IMR-90 (cell line): ENCODE measurements around the gene TMEM100. TPM values are rescaled to one million over a fixed set of nuclear protein-coding genes. Genes with fewer than 3 reads are reported as not detected.

Experiments used
- ATAC-seq: fragments of 200-7000 bp; cut with Tn5 transposase; 2 replicates; pipeline ENCODE4 v1.9.1; 2020; ENCODE audit warnings: low read depth, mild to moderate bottlenecking, moderate library complexity
- BruUV-seq: library from RNA; stranded (reverse); fragments of 400-500 nt; replicated peaks from 2 replicates; lab custom pipeline; 2021; lab: Mats Ljungman, UMichigan
- CTCF ChIA-PET: fragments of 300-600 bp; formaldehyde crosslinking; extraction: SDS; loops from one replicate; lab custom pipeline; 2021; ENCODE audit warnings: antibody characterized with exemption; lab: Yijun Ruan, JAX
- POLR2A ChIA-PET: fragments of 300-600 bp; sonication (Branson Sonifier 250); formaldehyde crosslinking; loops from one replicate; lab custom pipeline; 2022; ENCODE audit warnings: antibody characterized with exemption; ENCODE audit not compliant: unreplicated experiment; lab: Charles Lee
- DNase-seq: peaks from one replicate; pipeline ENCODE4 v3.0.0; 2013
- H2AFZ ChIP-seq: replicated peaks from 2 replicates; pipeline ENCODE3; 2013; ENCODE audit warnings: low read length, mild to moderate bottlenecking; ENCODE audit not compliant: poor library complexity
- H2AK5ac ChIP-seq: 2 replicates; pipeline ENCODE4 v1.6.1; 2013; ENCODE audit warnings: low read depth, low read length, inconsistent platforms
- H2AK9ac ChIP-seq: replicated peaks from 2 replicates; pipeline ENCODE3; 2013; ENCODE audit warnings: mild to moderate bottlenecking, low read depth, low read length, moderate library complexity; ENCODE audit not compliant: poor library complexity
- H2BK120ac ChIP-seq: 2 replicates; pipeline ENCODE4 v1.6.1; 2013; ENCODE audit warnings: low read depth, low read length, inconsistent platforms
- H2BK15ac ChIP-seq: 3 replicates; pipeline ENCODE4 v1.6.1; 2013; ENCODE audit warnings: low read depth, low read length, inconsistent platforms
- H2BK20ac ChIP-seq: 2 replicates; pipeline ENCODE4 v1.6.1; 2013; ENCODE audit warnings: low read depth, mild to moderate bottlenecking, inconsistent platforms, low read length, moderate library complexity
- H2BK5ac ChIP-seq: 2 replicates; pipeline ENCODE4 v1.6.1; 2013; ENCODE audit warnings: mild to moderate bottlenecking, low read depth, low read length, inconsistent platforms; ENCODE audit not compliant: poor library complexity, severe bottlenecking
- H3K14ac ChIP-seq: replicated peaks from 2 replicates; pipeline ENCODE4 v1.6.1; 2013; ENCODE audit warnings: low read depth, low read length, inconsistent platforms
- H3K18ac ChIP-seq: 2 replicates; pipeline ENCODE4 v1.6.1; 2013; ENCODE audit warnings: low read depth, low read length, control low read depth
- H3K23ac ChIP-seq: 2 replicates; pipeline ENCODE4 v1.6.1; 2013; ENCODE audit warnings: low read depth, low read length, inconsistent platforms
- H3K27ac ChIP-seq: 2 replicates; pipeline ENCODE4 v1.5.1; 2013; ENCODE audit warnings: mild to moderate bottlenecking, control low read depth, low read length; ENCODE audit not compliant: insufficient read depth
- H3K27me3 ChIP-seq: 2 replicates; pipeline ENCODE4 v1.6.1; 2013; ENCODE audit warnings: low read length; ENCODE audit not compliant: control insufficient read depth, insufficient read depth
- H3K36me3 ChIP-seq: 2 replicates; pipeline ENCODE4 v1.6.1; 2013; ENCODE audit warnings: low read length, mixed read lengths; ENCODE audit not compliant: control insufficient read depth, insufficient read depth
- H3K4ac ChIP-seq: 2 replicates; pipeline ENCODE4 v1.6.1; 2013; ENCODE audit warnings: low read depth, low read length, inconsistent platforms
- H3K4me1 ChIP-seq: 2 replicates; pipeline ENCODE4 v1.6.1; 2013; ENCODE audit warnings: low read length, mixed read lengths; ENCODE audit not compliant: control insufficient read depth, insufficient read depth
- H3K4me2 ChIP-seq: 2 replicates; pipeline ENCODE4 v1.6.1; 2013; ENCODE audit warnings: low read depth, mild to moderate bottlenecking, control low read depth, low read length, moderate library complexity
- H3K4me3 ChIP-seq: 2 replicates; pipeline ENCODE4 v1.5.1; 2013; ENCODE audit warnings: low read depth, mild to moderate bottlenecking, control low read depth, low read length, moderate library complexity; ENCODE audit not compliant: insufficient read depth
- H3K56ac ChIP-seq: 2 replicates; pipeline ENCODE4 v1.6.1; 2013; ENCODE audit warnings: low read length, inconsistent platforms; ENCODE audit not compliant: insufficient read depth; ENCODE audit errors: extremely low read depth
- H3K79me1 ChIP-seq, 2 experiments: 2 replicates each; pipeline ENCODE4 v1.6.1; 2013; ENCODE audit warnings: low read length in 2 of 2, inconsistent platforms in 1 of 2, low read depth in 1 of 2
- H3K9ac ChIP-seq: 2 replicates; pipeline ENCODE4 v1.6.1; 2013; ENCODE audit warnings: low read depth, low read length, control low read depth
- H3K9me1 ChIP-seq: 2 replicates; pipeline ENCODE4 v1.6.1; 2013; ENCODE audit warnings: low read length, inconsistent platforms; ENCODE audit not compliant: insufficient read depth
- H3K9me3 ChIP-seq: 2 replicates; pipeline ENCODE4 v1.6.1; 2013; ENCODE audit warnings: low read length; ENCODE audit not compliant: control insufficient read depth, insufficient read depth
- H4K20me1 ChIP-seq: 2 replicates; pipeline ENCODE4 v1.6.1; 2013; ENCODE audit warnings: low read length, inconsistent platforms; ENCODE audit not compliant: insufficient read depth
- H4K5ac ChIP-seq: 2 replicates; pipeline ENCODE4 v1.6.1; 2013; ENCODE audit warnings: mild to moderate bottlenecking, low read depth, low read length, control low read depth
- H4K8ac ChIP-seq, 2 experiments: 2 replicates each; pipeline ENCODE4 v1.6.1; 2013; ENCODE audit warnings: low read depth in 2 of 2, low read length in 2 of 2, control low read depth in 1 of 2, inconsistent platforms in 1 of 2
- H4K91ac ChIP-seq: 2 replicates; pipeline ENCODE4 v1.6.1; 2013; ENCODE audit warnings: low read depth, low read length, inconsistent platforms; ENCODE audit not compliant: insufficient read depth
- BHLHE40 ChIP-seq: fragments of 150-350 bp; IDR thresholded peaks from 2 replicates; pipeline ENCODE4 v1.6.1; 2016; ENCODE audit warnings: mild to moderate bottlenecking, low read depth, low read length
- CEBPB ChIP-seq: IDR thresholded peaks from 2 replicates; pipeline ENCODE4 v1.6.1; 2012; ENCODE audit warnings: low read depth, low read length, improper control_type of control experiment
- ELK1 ChIP-seq: fragments of 150-350 bp; IDR thresholded peaks from 2 replicates; pipeline ENCODE4 v1.6.1; 2016; ENCODE audit warnings: low read depth, mild to moderate bottlenecking, low read length, moderate library complexity, borderline replicate concordance
- FOS ChIP-seq: fragments of 150-350 bp; IDR thresholded peaks from 2 replicates; pipeline ENCODE4 v1.6.1; 2016; ENCODE audit warnings: low read depth, low read length
- MAFK ChIP-seq: IDR thresholded peaks from 2 replicates; pipeline ENCODE4 v1.6.1; 2012; ENCODE audit warnings: low read depth, low read length, improper control_type of control experiment
- MAZ ChIP-seq: IDR thresholded peaks from 2 replicates; pipeline ENCODE4 v1.6.1; 2012; ENCODE audit warnings: low read depth, mild to moderate bottlenecking, low read length, improper control_type of control experiment, moderate library complexity, borderline replicate concordance
- MXI1 ChIP-seq: IDR thresholded peaks from 2 replicates; pipeline ENCODE4 v1.6.1; 2012; ENCODE audit warnings: low read depth, mild to moderate bottlenecking, low read length, moderate library complexity, borderline replicate concordance
- POLR2A ChIP-seq: IDR thresholded peaks from 2 replicates; pipeline ENCODE4 v1.6.1; 2012; ENCODE audit warnings: mild to moderate bottlenecking, low read depth, low read length
- RAD21 ChIP-seq: IDR thresholded peaks from 2 replicates; pipeline ENCODE4 v1.6.1; 2012; ENCODE audit warnings: low read length, improper control_type of control experiment
- RCOR1 ChIP-seq: IDR thresholded peaks from 2 replicates; pipeline ENCODE4 v1.6.1; 2012; ENCODE audit warnings: mild to moderate bottlenecking, low read length, improper control_type of control experiment; ENCODE audit not compliant: insufficient replicate concordance
- USF2 ChIP-seq: fragments of 150-350 bp; IDR thresholded peaks from 2 replicates; pipeline ENCODE4 v1.6.1; 2017; ENCODE audit warnings: mild to moderate bottlenecking, antibody characterized with exemption, low read length, low read depth
- WGBS, 2 experiments: methylation state at CpG; one replicate each; pipeline versions ENCODE4 v1.1.5 to v1.1.7; 2013; ENCODE audit warnings: missing lambda C conversion rate in 2 of 2; ENCODE audit not compliant: insufficient read length in 1 of 2; ENCODE audit errors: extremely low coverage in 2 of 2; 5-methylcytosine and 5-hydroxymethylcytosine counted together
- dilution Hi-C: fragments of 300-500 bp; cut with HindIII; formaldehyde crosslinking; loops from one replicate; pipeline ENCODE4 v1.14.3; 2018; ENCODE audit warnings: low sequenced_read_pairs; ENCODE audit not compliant: unreplicated experiment
- in situ Hi-C: fragments of 300-500 bp; cut with MboI; formaldehyde crosslinking; loops from 3 replicates; pipeline ENCODE4 v1.14.3; 2019; ENCODE audit warnings: low sequenced_read_pairs, inconsistent platforms, mixed read lengths
- intact Hi-C: fragments of 100-400 bp; cut with micrococcal nuclease; formaldehyde crosslinking; loops from 2 replicates; pipeline ENCODE4 v1.10.0; 2022
- polyA plus RNA-seq, 3 experiments: library from polyadenylated mRNA; depleted of rRNA; stranded (reverse); fragments of >200 nt; gene quantifications; 2 replicates each; pipeline ENCODE4 v1.2.3, GENCODE V29; 2012; ENCODE audit warnings: low replicate concordance in 1 of 3
- total RNA-seq: library from RNA; depleted of rRNA; stranded (reverse); fragments of >200 nt; gene quantifications from 2 replicates; pipeline ENCODE4 v1.2.3, GENCODE V29; 2012
- TF ChIP-seq, protein P1 (sequence below): conservative IDR thresholded peaks from 2 replicates; pipeline ENCODE4 v1.5.1; 2012; ENCODE audit warnings: mild to moderate bottlenecking, low read depth, low read length, improper control_type of control experiment

The TMEM100 gene
- total and polyA plus RNA-seq, 2 of the 4 experiments (the other 2 are of a cell fraction), result 0.21 to 0.36 TPM

GRCh38 chr17:55699181-55699860 is 23.3 kb downstream of the TMEM100 start:
- DNase-seq (no peak), ATAC-seq (no peak)
- no CpG with 5 or more reads among the region's 8 CpGs for WGBS, 2 experiments
- H2BK5ac ChIP-seq, result no peak overlapping the region
- H3K56ac ChIP-seq, result no peak overlapping the region
- no peak overlapping the region for H3K23ac ChIP-seq
- H3K18ac ChIP-seq, result no peak overlapping the region
- no peaks in the 10 kb centered on the region for H3K79me1 ChIP-seq
- ChIA-PET CTCF (no interaction called here), POLR2A (no interaction called here)
- no peak overlapping the region for H3K4me3 ChIP-seq
- H3K27me3 ChIP-seq, result no peaks in the 10 kb centered on the region; the same call in none of the 2 replicates
- H4K8ac ChIP-seq, result no peak overlapping the region
- BruUV-seq, result no TSS peak
- no peak for TF ChIP-seq POLR2A
- TF ChIP-seq FOS, result no peak
- TF ChIP-seq MAZ, result no peak
- TF ChIP-seq ELK1, result no peak
- TF ChIP-seq CEBPB, result no peak
- no peak for TF ChIP-seq MAFK
- TF ChIP-seq BHLHE40, result no peak
- TF ChIP-seq MXI1, result no peak
- TF ChIP-seq, protein P1, sequence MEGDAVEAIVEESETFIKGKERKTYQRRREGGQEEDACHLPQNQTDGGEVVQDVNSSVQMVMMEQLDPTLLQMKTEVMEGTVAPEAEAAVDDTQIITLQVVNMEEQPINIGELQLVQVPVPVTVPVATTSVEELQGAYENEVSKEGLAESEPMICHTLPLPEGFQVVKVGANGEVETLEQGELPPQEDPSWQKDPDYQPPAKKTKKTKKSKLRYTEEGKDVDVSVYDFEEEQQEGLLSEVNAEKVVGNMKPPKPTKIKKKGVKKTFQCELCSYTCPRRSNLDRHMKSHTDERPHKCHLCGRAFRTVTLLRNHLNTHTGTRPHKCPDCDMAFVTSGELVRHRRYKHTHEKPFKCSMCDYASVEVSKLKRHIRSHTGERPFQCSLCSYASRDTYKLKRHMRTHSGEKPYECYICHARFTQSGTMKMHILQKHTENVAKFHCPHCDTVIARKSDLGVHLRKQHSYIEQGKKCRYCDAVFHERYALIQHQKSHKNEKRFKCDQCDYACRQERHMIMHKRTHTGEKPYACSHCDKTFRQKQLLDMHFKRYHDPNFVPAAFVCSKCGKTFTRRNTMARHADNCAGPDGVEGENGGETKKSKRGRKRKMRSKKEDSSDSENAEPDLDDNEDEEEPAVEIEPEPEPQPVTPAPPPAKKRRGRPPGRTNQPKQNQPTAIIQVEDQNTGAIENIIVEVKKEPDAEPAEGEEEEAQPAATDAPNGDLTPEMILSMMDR, result no peak
- TF ChIP-seq RAD21, result no peak
- TF ChIP-seq RCOR1, result no peak
- TF ChIP-seq USF2, result no peak
- intact Hi-C loops, result no loop called here
- no peaks in the 10 kb centered on the region for H4K20me1 ChIP-seq
- H3K4me1 ChIP-seq, result no peaks in the 10 kb centered on the region
- no peaks in the 10 kb centered on the region for H3K9me3 ChIP-seq
- dilution Hi-C loops, result no loop called here
- H3K4me2 ChIP-seq, result no peak overlapping the region
- no peak overlapping the region for H2AK9ac ChIP-seq
- H2BK20ac ChIP-seq, result no peak overlapping the region
- in situ Hi-C loops, result no loop called here
- H4K5ac ChIP-seq, result no peak overlapping the region
- no peaks in the 10 kb centered on the region; the same call in 1 of the 2 replicates for H3K9me1 ChIP-seq
- H3K4ac ChIP-seq, result no peak overlapping the region
- no peak overlapping the region for H4K91ac ChIP-seq
- H3K14ac ChIP-seq, result no peak overlapping the region
- H3K27ac ChIP-seq, result no peak overlapping the region
- no peak overlapping the region for H2BK15ac ChIP-seq
- H2AK5ac ChIP-seq, result no peak overlapping the region
- no peaks in the 10 kb centered on the region for H3K36me3 ChIP-seq
- H2BK120ac ChIP-seq, result no peak overlapping the region
- no peak overlapping the region for H2AFZ ChIP-seq
- no peak overlapping the region for H3K9ac ChIP-seq
